Tibial nerve (tissue), 3 donors: Measurements from ENCODE around the gene GPR132.

ENCODE experiments used
- POLR2A ChIP-seq, 2 donors: fragments of 450-650 bp; IDR thresholded peaks; one replicate each; pipeline ENCODE4 v1.6.1; 2017; ENCODE audit warnings: antibody characterized with exemption in 2 of 2, mild to moderate bottlenecking in 2 of 2, moderate library complexity in 2 of 2
- TF ChIP-seq, protein P1 (sequence below), 5 experiments: fragments of 200-600 bp in 3 of 5; fragments of 450-650 bp in 2 of 5; sonication (generic) in 3 of 5; IDR thresholded peaks; one replicate each; pipeline ENCODE4 v1.5.1; 2016 to 2019; ENCODE audit warnings: antibody characterized with exemption in 5 of 5, mild to moderate bottlenecking in 3 of 5, moderate library complexity in 2 of 5

GRCh38 chr14:105026802-105027563 lies 38.2 kb downstream of the GPR132 start:
- TF ChIP-seq, protein P1, sequence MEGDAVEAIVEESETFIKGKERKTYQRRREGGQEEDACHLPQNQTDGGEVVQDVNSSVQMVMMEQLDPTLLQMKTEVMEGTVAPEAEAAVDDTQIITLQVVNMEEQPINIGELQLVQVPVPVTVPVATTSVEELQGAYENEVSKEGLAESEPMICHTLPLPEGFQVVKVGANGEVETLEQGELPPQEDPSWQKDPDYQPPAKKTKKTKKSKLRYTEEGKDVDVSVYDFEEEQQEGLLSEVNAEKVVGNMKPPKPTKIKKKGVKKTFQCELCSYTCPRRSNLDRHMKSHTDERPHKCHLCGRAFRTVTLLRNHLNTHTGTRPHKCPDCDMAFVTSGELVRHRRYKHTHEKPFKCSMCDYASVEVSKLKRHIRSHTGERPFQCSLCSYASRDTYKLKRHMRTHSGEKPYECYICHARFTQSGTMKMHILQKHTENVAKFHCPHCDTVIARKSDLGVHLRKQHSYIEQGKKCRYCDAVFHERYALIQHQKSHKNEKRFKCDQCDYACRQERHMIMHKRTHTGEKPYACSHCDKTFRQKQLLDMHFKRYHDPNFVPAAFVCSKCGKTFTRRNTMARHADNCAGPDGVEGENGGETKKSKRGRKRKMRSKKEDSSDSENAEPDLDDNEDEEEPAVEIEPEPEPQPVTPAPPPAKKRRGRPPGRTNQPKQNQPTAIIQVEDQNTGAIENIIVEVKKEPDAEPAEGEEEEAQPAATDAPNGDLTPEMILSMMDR (IDR thresholded peaks at IDR 0.05), result no peak
- no peak for TF ChIP-seq POLR2A (IDR thresholded peaks at IDR 0.05)
